Chondrocyte (in vitro differentiated cells): ENCODE results near the gene AMDHD2. TPM values are rescaled to one million over a fixed set of nuclear protein-coding genes. Genes with fewer than 3 reads are reported as not detected.
"Not testable (repeated sequence)": the region's sequence is repeated elsewhere in the genome, so short reads cannot be mapped to it uniquely, and the experiment has no call there.

Source experiments
- DNase-seq: peaks from one replicate; pipeline ENCODE4 v3.0.0; 2021; ENCODE audit warnings: mixed read lengths, low spot score
- H3K27ac Mint-ChIP-seq: one replicate; pipeline ENCODE4 v1.8.0; 2021; ENCODE audit warnings: mild to moderate bottlenecking, moderate library complexity, mixed read lengths; ENCODE audit not compliant: unreplicated experiment
- H3K27me3 Mint-ChIP-seq: 2 replicates; pipeline ENCODE4 v1.8.0; 2021; ENCODE audit warnings: low read depth, mixed read lengths
- H3K36me3 Mint-ChIP-seq: 2 replicates; pipeline ENCODE4 v1.8.0; 2021; ENCODE audit warnings: low read depth, mixed read lengths
- H3K4me1 Mint-ChIP-seq: 2 replicates; pipeline ENCODE4 v1.8.0; 2021; ENCODE audit warnings: low read depth, mild to moderate bottlenecking, mixed read lengths
- H3K4me3 Mint-ChIP-seq: one replicate; pipeline ENCODE4 v1.8.0; 2021; ENCODE audit warnings: mild to moderate bottlenecking, moderate library complexity, mixed read lengths; ENCODE audit not compliant: unreplicated experiment
- H3K9me3 Mint-ChIP-seq: 2 replicates; pipeline ENCODE4 v1.8.0; 2021; ENCODE audit warnings: low read depth, mixed read lengths
- total RNA-seq: library from RNA; stranded (reverse); gene quantifications from 3 replicates; pipeline ENCODE4 v1.2.1, GENCODE V29; 2021
- TF ChIP-seq, protein P1 (sequence below): fragments of 200-600 bp; sonication (generic); IDR thresholded peaks from 2 replicates; pipeline ENCODE4 v1.5.0; 2021; ENCODE audit warnings: antibody characterized with exemption, mild to moderate bottlenecking, moderate library complexity

The AMDHD2 gene
- total RNA-seq, 1 donor from 2014 or later = 37.0 TPM

DNA sequence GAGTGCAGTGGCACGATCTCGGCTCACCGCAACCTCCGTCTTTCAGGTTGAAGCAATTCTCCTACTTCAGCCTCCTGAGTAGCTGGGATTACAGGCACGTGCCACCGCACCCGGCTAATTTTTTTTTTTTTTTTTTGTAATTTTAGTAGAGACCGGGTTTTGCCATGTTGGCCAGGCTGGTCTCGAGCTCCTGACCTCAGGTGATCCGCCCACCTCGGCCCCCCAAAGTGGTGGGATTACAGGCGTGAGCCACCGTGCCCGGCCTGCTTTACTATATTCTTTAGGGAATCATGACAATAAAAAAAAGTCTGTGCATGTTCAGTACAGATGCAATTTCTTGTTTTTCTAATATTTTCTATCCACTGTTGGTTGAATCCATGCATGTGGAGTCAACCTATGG lies 23.6 kb downstream of the AMDHD2 start:
- not testable (repeated sequence) for H3K9me3 Mint-ChIP-seq, H3K27ac Mint-ChIP-seq, H3K27me3 Mint-ChIP-seq, DNase-seq, H3K36me3 Mint-ChIP-seq, H3K4me3 Mint-ChIP-seq
- peaks cover 28% of the 10 kb centered on the region for H3K4me1 Mint-ChIP-seq

DNA sequence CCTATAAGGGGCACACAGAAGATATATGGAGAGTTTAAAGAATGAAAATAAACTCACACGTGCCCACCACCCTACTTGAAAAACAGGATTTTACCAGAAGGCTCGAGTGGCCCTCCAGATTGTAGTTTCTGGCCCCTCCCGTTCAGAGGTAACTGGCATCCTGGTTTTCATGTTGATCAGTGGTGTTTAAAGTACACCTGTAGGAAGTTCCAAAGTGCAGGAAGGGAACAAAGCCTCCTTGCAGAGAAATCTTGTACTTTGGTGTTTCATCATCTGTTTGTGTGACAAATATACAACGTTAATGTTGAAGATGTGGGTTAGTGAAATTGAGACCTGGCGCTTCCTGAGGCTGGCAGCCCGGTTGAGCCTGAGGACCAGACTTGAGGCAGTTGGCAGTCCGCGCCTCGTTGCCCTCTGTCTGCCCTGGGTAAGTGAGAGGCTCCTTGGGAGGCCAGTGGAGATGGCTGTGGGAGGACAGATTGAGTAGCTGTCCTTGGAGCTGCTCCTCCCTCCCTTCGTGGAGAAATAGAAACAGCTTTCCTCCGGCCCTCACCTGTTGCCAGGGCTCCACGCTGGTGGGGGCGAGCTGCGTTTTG lies 30.2 kb downstream of the AMDHD2 start:
- DNase-seq, H3K36me3 Mint-ChIP-seq, H3K27ac Mint-ChIP-seq, H3K9me3 Mint-ChIP-seq, H3K27me3 Mint-ChIP-seq, H3K4me1 Mint-ChIP-seq, H3K4me3 Mint-ChIP-seq: not testable (repeated sequence)

DNA sequence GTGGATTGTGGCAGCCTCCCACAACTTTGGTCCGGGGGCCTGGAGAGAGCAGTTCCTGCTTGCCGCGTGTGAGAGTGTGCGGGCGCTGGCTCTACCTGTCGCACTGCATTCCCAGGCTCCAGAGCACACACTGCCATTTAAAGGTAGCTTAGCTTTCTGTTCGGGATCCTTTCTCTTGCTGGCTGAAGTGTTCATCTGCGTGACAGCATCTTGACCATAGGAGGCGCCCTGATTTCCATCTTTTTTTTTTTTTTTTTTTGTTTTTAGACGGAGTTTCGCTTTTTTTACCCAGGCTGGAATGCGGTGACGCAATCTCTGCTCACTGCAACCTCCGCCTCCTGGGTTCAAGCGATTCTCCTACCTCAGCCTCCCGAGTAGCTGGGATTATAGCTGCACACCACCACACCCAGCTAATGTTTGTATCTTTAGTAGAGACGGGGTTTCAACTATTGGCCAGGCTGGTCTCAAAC lies 31.3 kb downstream of the AMDHD2 start:
- not testable (repeated sequence) for H3K36me3 Mint-ChIP-seq, H3K4me3 Mint-ChIP-seq, H3K4me1 Mint-ChIP-seq, H3K9me3 Mint-ChIP-seq, DNase-seq, H3K27ac Mint-ChIP-seq, H3K27me3 Mint-ChIP-seq
- TF ChIP-seq, protein P1, sequence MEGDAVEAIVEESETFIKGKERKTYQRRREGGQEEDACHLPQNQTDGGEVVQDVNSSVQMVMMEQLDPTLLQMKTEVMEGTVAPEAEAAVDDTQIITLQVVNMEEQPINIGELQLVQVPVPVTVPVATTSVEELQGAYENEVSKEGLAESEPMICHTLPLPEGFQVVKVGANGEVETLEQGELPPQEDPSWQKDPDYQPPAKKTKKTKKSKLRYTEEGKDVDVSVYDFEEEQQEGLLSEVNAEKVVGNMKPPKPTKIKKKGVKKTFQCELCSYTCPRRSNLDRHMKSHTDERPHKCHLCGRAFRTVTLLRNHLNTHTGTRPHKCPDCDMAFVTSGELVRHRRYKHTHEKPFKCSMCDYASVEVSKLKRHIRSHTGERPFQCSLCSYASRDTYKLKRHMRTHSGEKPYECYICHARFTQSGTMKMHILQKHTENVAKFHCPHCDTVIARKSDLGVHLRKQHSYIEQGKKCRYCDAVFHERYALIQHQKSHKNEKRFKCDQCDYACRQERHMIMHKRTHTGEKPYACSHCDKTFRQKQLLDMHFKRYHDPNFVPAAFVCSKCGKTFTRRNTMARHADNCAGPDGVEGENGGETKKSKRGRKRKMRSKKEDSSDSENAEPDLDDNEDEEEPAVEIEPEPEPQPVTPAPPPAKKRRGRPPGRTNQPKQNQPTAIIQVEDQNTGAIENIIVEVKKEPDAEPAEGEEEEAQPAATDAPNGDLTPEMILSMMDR = peak; percentile 58

DNA sequence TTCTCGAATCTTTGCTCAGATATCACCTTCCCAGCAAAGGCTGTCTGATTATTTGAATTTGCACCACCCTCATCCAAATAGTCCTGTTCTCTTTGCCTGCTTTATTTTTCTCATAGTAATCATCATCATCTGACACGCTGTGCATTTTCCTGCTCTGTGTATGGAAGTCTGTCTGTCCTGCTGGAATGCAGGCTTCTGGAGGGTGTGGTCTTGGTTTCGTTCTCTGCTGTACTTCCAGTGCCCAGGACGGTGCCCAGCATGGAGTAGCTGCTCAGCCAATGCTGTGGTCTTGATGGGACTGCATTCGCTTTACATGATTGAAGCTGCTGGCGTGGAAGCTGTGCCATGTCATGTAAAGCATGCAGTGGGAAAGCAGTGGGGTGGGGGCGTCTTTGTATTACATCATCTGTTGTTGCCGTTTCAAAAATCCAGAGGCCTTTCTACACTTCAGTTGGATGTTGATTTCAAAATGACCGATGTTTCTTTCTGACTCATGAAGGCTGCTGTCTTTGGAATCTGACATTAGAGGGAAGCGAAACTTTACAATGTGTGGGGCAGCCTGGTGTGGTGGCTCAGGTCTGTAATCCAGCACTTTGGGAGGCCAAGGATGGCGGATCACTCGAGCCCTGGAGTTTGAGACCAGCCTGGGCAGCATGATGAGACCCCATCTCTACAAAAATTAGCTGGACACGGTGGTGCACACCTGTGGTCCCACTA lies 34.7 kb downstream of the AMDHD2 start:
- not testable (repeated sequence) for H3K27ac Mint-ChIP-seq, DNase-seq, H3K4me1 Mint-ChIP-seq, H3K4me3 Mint-ChIP-seq, H3K9me3 Mint-ChIP-seq, H3K36me3 Mint-ChIP-seq, H3K27me3 Mint-ChIP-seq

DNA sequence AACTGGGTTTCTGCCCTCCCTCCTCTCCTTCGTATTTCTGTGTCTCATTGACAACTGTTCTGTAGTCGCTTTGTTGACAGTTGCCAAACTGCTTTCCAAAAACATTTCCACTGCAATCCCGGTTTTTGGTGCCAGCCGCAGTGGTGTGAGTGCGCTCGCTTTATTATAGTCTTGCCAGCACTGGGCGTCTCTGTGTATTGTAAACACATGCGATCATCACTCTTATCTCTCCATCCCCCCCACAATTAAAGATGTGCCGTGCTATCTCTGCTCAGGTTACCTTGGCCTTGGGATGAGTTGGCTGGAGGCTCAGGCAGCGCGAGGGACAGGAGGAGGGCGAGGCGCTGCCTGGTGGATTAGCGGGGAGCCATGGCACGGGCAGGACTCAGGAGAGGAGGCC lies 37.0 kb downstream of the AMDHD2 start:
- not testable (repeated sequence) for H3K27ac Mint-ChIP-seq, H3K27me3 Mint-ChIP-seq, H3K4me3 Mint-ChIP-seq

DNA sequence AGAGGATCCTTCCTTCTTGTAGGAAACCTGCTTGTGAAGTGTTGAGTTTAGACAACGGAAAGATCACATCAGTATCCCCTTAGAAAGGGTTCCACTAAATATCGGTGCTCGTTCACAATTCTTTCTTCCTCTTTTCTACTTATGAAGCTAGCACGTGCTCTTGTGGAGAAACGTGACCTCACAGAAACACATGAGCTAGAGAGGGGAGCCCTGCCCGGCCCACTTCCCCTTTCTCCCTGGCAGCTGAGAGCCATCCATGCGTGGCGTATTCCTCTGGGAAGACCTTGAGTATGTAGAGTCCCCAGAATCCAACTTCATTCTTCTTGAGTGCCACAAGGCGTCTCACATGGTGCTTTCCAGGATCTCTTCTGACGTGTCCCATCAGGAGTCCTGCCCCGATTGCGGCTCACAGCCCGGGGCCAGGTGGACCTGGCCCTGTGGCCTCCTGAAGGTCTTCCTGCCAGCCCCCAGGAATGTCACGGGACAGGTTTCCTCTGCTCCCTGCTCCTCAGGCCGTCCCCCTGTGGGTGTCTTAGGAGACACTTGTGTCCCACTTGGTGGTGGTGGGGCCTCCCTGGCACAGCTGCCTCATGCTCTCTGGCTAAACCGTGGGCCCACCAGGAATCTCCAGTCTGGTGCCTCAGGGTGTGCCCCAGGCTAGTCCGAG lies 40.1 kb downstream of the AMDHD2 start:
- not testable (repeated sequence) for H3K27ac Mint-ChIP-seq, H3K4me1 Mint-ChIP-seq, H3K27me3 Mint-ChIP-seq, DNase-seq, H3K4me3 Mint-ChIP-seq, H3K9me3 Mint-ChIP-seq, H3K36me3 Mint-ChIP-seq

More for the DNA sequence above, 37.0 kb downstream of the AMDHD2 start:
- not testable (repeated sequence) for H3K4me1 Mint-ChIP-seq, H3K9me3 Mint-ChIP-seq, DNase-seq, H3K36me3 Mint-ChIP-seq

DNA sequence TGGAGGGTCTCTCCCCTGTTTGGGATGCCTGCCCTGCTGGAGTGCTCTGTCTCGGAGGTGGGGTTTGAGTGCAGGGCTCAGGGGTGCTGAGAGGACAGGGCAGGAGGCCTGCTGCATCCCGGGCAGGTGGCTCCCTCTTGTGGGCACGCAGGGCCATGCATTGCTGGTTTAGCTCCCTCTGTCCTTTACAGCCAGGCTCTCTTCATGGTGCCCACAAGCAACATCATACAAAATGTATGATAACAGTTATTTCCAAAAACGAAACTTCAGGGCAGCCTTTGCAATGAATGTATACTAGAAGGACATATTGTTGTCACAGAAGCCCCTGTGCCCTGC lies 40.6 kb downstream of the AMDHD2 start:
- H3K27me3 Mint-ChIP-seq, H3K4me3 Mint-ChIP-seq, H3K4me1 Mint-ChIP-seq, DNase-seq, H3K36me3 Mint-ChIP-seq, H3K9me3 Mint-ChIP-seq, H3K27ac Mint-ChIP-seq: not testable (repeated sequence)
- TF ChIP-seq, protein P1 = peak; percentile 67

DNA sequence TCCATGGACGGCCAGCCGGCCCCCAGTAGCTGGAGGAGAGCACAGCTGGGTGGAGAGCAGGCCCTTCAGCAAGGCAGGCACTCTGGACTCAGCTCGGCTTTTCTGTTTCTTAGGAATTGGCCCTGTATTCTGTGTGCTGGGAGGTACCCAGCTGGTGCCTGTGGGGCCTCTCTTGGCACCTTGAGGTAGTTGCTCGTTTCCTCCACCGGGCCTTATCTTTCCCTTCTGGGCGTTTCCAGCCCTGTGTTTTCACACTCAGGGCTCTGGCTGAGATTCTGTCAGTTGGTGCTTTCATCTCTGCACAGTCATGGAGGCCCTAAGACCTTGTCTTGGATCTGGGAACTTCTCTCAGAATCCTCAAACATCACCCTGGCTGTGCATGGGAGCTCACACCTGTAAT lies 47.3 kb downstream of the AMDHD2 start:
- DNase-seq, H3K4me3 Mint-ChIP-seq, H3K9me3 Mint-ChIP-seq, H3K4me1 Mint-ChIP-seq, H3K27ac Mint-ChIP-seq, H3K36me3 Mint-ChIP-seq, H3K27me3 Mint-ChIP-seq: not testable (repeated sequence)

DNA sequence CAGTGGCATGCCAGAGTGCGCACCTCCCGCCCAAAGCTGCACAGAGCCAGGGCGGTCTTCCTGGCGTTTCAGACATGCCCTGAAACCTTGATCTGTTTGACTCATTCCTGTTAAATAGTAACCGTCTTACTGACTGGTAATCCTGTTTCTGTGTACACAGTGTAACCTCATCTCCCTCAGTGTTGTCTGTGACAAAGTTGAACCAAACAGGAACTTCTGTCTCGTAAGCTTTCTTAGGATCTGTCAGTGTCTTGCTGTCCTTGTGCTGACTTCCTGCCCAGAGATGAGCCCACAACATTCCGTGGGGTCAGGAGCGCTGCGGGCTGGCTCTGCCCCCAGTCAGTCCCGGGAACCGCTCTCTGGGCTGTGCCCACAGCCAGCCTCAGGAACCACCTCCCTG lies 48.4 kb downstream of the AMDHD2 start:
- DNase-seq, H3K4me1 Mint-ChIP-seq, H3K27me3 Mint-ChIP-seq, H3K9me3 Mint-ChIP-seq, H3K36me3 Mint-ChIP-seq, H3K4me3 Mint-ChIP-seq, H3K27ac Mint-ChIP-seq: not testable (repeated sequence)

DNA sequence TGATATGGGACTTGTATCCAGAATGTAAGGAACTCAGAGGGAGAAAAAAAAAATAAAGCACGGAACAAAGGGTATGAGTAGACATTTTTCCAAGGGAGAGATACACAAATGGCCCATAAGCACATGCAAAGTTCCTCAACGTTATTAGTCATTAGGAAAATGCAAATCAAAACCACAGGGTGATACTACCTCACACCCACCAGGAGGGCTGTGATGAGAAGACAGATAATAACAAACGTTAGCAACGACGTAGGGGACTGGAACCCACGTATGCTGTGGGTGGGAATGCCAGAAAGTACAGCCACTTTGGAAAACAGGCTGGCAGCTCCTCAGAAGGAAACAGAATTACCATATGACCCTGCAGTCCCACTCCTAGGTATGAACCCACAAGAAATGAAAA lies 52.5 kb downstream of the AMDHD2 start:
- not testable (repeated sequence) for H3K4me3 Mint-ChIP-seq, H3K27me3 Mint-ChIP-seq, H3K4me1 Mint-ChIP-seq, H3K9me3 Mint-ChIP-seq, DNase-seq, H3K27ac Mint-ChIP-seq, H3K36me3 Mint-ChIP-seq

DNA sequence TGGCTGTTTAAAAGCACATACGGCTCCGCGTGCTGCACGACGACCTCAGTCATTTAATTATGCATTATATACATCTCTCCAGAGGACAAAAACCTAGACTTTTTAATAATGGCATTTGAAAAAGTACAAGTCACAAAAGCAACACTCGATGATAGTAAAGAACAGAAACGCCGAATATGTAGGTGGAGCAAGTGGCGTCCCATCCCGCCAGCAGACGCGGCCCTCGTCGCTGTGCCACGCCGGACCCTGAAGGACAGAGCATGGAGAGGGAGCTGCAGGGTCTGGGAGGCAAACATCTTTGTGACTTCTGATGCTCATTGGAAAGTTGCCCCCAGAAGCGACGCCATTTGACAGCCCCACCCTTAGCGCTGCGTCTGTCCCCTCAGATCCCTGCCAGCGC lies 55.7 kb downstream of the AMDHD2 start:
- H3K27ac Mint-ChIP-seq, H3K9me3 Mint-ChIP-seq, DNase-seq, H3K36me3 Mint-ChIP-seq, H3K4me3 Mint-ChIP-seq, H3K27me3 Mint-ChIP-seq, H3K4me1 Mint-ChIP-seq: not testable (repeated sequence)
